ENCODE results near the gene UBD. TPM values are rescaled to one million over a fixed set of nuclear protein-coding genes. Genes with fewer than 3 reads are reported as not detected.

UBD gene
- total and polyA plus RNA-seq, 10 donors, result 10.8 to 121 (median 27.1) TPM

GRCh38 chr6:29530671-29531310, 28.7 kb downstream of the UBD start:
- Histone ChIP-seq H3K4me1 (no peaks in the 10 kb centered on the region), H3K27me3 (replicated peaks in 1 of 7) (peaks cover 0 to 6% (median 0%) of the 10 kb centered on the region in 7 donors), H3K36me3 (no peaks in the 10 kb centered on the region), H3K27ac (no peak overlapping the region), H3K4me3 (no peak overlapping the region), H3K9me3 (no peaks in the 10 kb centered on the region)
- intact Hi-C loops (cut with DNase I; ENCODE audit: low total_unique reads), result no loop called here
- TF ChIP-seq POLR2AphosphoS5 (IDR thresholded peaks at IDR 0.05) (no peak), POLR2A (IDR thresholded peaks at IDR 0.05) (no peak)
- TF ChIP-seq, protein P1, sequence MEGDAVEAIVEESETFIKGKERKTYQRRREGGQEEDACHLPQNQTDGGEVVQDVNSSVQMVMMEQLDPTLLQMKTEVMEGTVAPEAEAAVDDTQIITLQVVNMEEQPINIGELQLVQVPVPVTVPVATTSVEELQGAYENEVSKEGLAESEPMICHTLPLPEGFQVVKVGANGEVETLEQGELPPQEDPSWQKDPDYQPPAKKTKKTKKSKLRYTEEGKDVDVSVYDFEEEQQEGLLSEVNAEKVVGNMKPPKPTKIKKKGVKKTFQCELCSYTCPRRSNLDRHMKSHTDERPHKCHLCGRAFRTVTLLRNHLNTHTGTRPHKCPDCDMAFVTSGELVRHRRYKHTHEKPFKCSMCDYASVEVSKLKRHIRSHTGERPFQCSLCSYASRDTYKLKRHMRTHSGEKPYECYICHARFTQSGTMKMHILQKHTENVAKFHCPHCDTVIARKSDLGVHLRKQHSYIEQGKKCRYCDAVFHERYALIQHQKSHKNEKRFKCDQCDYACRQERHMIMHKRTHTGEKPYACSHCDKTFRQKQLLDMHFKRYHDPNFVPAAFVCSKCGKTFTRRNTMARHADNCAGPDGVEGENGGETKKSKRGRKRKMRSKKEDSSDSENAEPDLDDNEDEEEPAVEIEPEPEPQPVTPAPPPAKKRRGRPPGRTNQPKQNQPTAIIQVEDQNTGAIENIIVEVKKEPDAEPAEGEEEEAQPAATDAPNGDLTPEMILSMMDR (IDR thresholded peaks at IDR 0.05 in 8 of 11, conservative IDR thresholded peaks at IDR 0.05 in 3 of 11), result no peak
- no peak for DNase-seq
- 64 to 100% (median 78%) methylated on average over 1 to 2 of the region's 2 CpGs for WGBS, 5 donors

- Histone ChIP-seq H3K9me3 (no peaks in the 10 kb centered on the region), H3K27ac (no peak overlapping the region), H3K36me3 (no peaks in the 10 kb centered on the region), H3K4me3 (no peak overlapping the region), H3K4me1 (no peaks in the 10 kb centered on the region), H3K27me3 (replicated peaks in 1 of 7) (peaks cover 0 to 6% (median 0%) of the 10 kb centered on the region in 7 donors)
- no peak for DNase-seq
- 71 to 98% (median 91%) methylated on average over 3 of the region's 3 CpGs for WGBS, 5 donors
- intact Hi-C loops (cut with DNase I; ENCODE audit: low total_unique reads), result no loop called here
- TF ChIP-seq POLR2AphosphoS5 (IDR thresholded peaks at IDR 0.05), result no peak
Measured at GRCh38 chr6:29529956-29530355, 29.6 kb downstream of the UBD start.

DNA sequence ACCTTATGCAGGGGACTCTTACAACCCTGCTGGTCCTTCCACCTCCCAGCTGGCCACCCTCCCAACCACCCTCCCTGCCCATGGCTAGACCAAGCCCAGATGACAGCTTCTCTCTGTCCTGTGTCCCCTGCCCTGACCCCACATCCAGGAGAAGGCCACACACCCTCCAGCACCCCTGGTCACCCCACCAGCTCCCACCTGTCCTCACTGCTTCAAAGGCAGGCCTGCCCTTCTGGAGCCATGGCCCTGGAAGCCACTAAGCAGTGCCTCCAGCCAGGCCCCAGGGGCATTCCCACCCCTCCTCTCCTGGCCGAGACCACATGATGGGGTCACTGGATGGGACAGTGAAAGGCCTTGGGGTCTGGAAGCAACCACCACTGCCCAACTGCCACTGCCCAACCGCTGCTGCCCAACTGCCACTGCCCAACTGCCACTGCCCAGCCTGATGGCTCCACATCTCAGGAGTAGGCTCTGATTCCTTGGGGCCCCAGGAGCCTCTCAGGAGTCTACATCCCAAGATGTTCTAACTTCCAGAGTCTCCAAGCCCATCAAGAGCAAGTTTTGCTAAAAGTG, 30.5 kb downstream of the UBD start:
- DNase-seq, result no peak
- H3K36me3 ChIP-seq, result no peaks in the 10 kb centered on the region
- intact Hi-C loops (cut with DNase I; ENCODE audit: low total_unique reads), result no loop called here
- peaks cover 0 to 9% (median 0%) of the 10 kb centered on the region in 7 donors for H3K27me3 ChIP-seq (replicated peaks in 1 of 7)
- no peaks in the 10 kb centered on the region for H3K4me1 ChIP-seq
- H3K27ac ChIP-seq, result no peak overlapping the region
- H3K4me3 ChIP-seq, result no peak overlapping the region
- no peaks in the 10 kb centered on the region for H3K9me3 ChIP-seq
- WGBS, 5 donors, result 50 to 86% (median 77%) methylated on average over 1 to 2 of the region's 2 CpGs
- TF ChIP-seq POLR2AphosphoS5 (IDR thresholded peaks at IDR 0.05) (no peak), POLR2A (IDR thresholded peaks at IDR 0.05) (no peak)
- TF ChIP-seq, protein P1 (IDR thresholded peaks at IDR 0.05 in 8 of 11, conservative IDR thresholded peaks at IDR 0.05 in 3 of 11), result no peak

DNA sequence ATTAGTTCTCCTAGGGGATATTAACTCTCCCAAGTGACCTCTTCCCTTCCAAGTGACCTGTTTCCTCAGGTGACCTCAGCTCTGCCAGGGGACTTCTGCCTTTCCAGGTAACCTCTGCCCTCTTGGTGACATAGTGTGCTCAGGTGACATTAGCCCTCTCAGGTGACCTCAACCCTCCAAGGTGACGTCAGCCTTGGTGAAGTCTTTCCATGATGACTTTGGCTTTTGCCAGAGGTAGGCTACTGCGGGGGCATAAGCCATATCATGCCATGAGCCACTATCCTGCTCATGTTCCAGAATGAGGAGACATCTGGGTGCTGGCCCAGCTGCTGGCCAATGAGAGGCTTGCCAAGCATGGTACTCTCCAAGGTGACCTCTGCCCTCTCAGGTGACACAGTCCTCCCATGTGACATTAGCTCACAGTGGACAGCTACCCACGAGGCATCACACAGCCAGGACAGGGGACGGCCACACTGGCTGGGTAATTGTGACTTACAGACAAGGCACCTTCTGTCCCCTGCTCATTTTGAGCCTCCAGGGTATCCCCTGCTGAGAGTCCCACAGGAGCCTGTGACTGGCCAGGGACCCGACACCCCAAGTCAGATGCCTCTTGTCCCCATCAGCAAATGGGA, 31.1 kb downstream of the UBD start:
- 57 to 89% (median 78%) methylated on average over 4 to 5 of the region's 5 CpGs for WGBS, 5 donors
- H3K9me3 ChIP-seq, result no peaks in the 10 kb centered on the region
- DNase-seq, result no peak
- no peak overlapping the region for H3K4me3 ChIP-seq
- intact Hi-C loops (cut with DNase I; ENCODE audit: low total_unique reads), result no loop called here
- H3K27me3 ChIP-seq (replicated peaks in 1 of 7), result peaks cover 0 to 9% (median 0%) of the 10 kb centered on the region in 7 donors
- H3K36me3 ChIP-seq, result no peaks in the 10 kb centered on the region
- no peaks in the 10 kb centered on the region for H3K4me1 ChIP-seq
- H3K27ac ChIP-seq, result no peak overlapping the region
- TF ChIP-seq, protein P1 (IDR thresholded peaks at IDR 0.05 in 8 of 11, conservative IDR thresholded peaks at IDR 0.05 in 3 of 11), result no peak
- TF ChIP-seq POLR2AphosphoS5 (IDR thresholded peaks at IDR 0.05), result no peak
- no peak for TF ChIP-seq POLR2A (IDR thresholded peaks at IDR 0.05)

All from spleen (tissue), 11 donors.